Measurements from ENCODE around the gene ITSN2. TPM values are rescaled to one million over a fixed set of nuclear protein-coding genes. Genes with fewer than 3 reads are reported as not detected.
"Not testable (repeated sequence)": the region's sequence is repeated elsewhere in the genome, so short reads cannot be mapped to it uniquely, and the experiment has no call there.

ITSN2 gene
- total RNA-seq, 1 experiment from 2014 or later, result 21.9 TPM

- H3K36me3 ChIP-seq (ENCODE audit: low read depth, low read length), result no peaks in the 10 kb centered on the region
- no peak overlapping the region for H3K4me3 ChIP-seq (ENCODE audit: low read length)
- H3K27me3 ChIP-seq (ENCODE audit: low read length), result no peaks in the 10 kb centered on the region
- no peak overlapping the region for H2AFZ ChIP-seq (ENCODE audit: low read length)
- intact Hi-C loops (cut with micrococcal nuclease), result no loop called here
- no peak overlapping the region for H3K9ac ChIP-seq (ENCODE audit: low read length)
- H3F3A ChIP-seq (ENCODE audit: low read length, unreplicated experiment), result no peaks in the 10 kb centered on the region
- no peaks in the 10 kb centered on the region for H3K9me2 ChIP-seq (replicated peaks; ENCODE audit: low read length)
- TF ChIP-seq EZH2phosphoT487 (IDR thresholded peaks at IDR 0.05; ENCODE audit: borderline replicate concordance, low read length) (no peak), CTCF (conservative IDR thresholded peaks at IDR 0.05; ENCODE audit: low read depth, low read length) (no peak), EZH2 (IDR thresholded peaks at IDR 0.05; ENCODE audit: low read length, unreplicated experiment) (no peak)
- H4K20me1 ChIP-seq (ENCODE audit: low read length), result peaks cover 5% of the 10 kb centered on the region; the same call in 1 of the 2 replicates
- ChIA-PET POLR2A (ENCODE audit: unreplicated experiment) (no interaction called here), CTCF (no interaction called here)
- H3K27ac ChIP-seq (ENCODE audit: low read length), result no peak overlapping the region
- no peaks in the 10 kb centered on the region for H3K4me1 ChIP-seq (ENCODE audit: insufficient read depth, low read length)
- H3K4me2 ChIP-seq (ENCODE audit: low read length), result no peak overlapping the region
- no TSS peak for BruUV-seq (replicated peaks)
- peaks cover 58% of the 10 kb centered on the region for H3K79me2 ChIP-seq (ENCODE audit: low read length)
- H3K9me3 ChIP-seq (ENCODE audit: low read length), result no peaks in the 10 kb centered on the region
- ATAC-seq, result no peak
- no peak for DNase-seq
Observed at GRCh38 chr2:24339856-24340262, 20.5 kb downstream of the ITSN2 start.

- H3K27ac ChIP-seq (ENCODE audit: low read length); DNase-seq; H3K4me2 ChIP-seq (ENCODE audit: low read length); ATAC-seq; H2AFZ ChIP-seq (ENCODE audit: low read length); CTCF ChIA-PET; H3K27me3 ChIP-seq (ENCODE audit: low read length); H4K20me1 ChIP-seq (ENCODE audit: low read length); H3K9me3 ChIP-seq (ENCODE audit: low read length); H3K4me1 ChIP-seq (ENCODE audit: insufficient read depth, low read length); H3K4me3 ChIP-seq (ENCODE audit: low read length); H3K9me2 ChIP-seq (replicated peaks; ENCODE audit: low read length); BruUV-seq (replicated peaks); POLR2A ChIA-PET (ENCODE audit: unreplicated experiment); intact Hi-C loops (cut with micrococcal nuclease); H3K36me3 ChIP-seq (ENCODE audit: low read depth, low read length); H3K9ac ChIP-seq (ENCODE audit: low read length); H3F3A ChIP-seq (ENCODE audit: low read length, unreplicated experiment): not testable (repeated sequence)
- H3K79me2 ChIP-seq (ENCODE audit: low read length), result peaks cover 55% of the 10 kb centered on the region
Observed at GRCh38 chr2:24339098-24339497, 21.2 kb downstream of the ITSN2 start.

- no peaks in the 10 kb centered on the region for H3K36me3 ChIP-seq (ENCODE audit: low read depth, low read length)
- POLR2A ChIA-PET (ENCODE audit: unreplicated experiment), result no interaction called here
- no peak overlapping the region for H3K27ac ChIP-seq (ENCODE audit: low read length)
- TF ChIP-seq EZH2phosphoT487 (IDR thresholded peaks at IDR 0.05; ENCODE audit: borderline replicate concordance, low read length) (no peak), EZH2 (IDR thresholded peaks at IDR 0.05; ENCODE audit: low read length, unreplicated experiment) (no peak), CTCF (conservative IDR thresholded peaks at IDR 0.05; ENCODE audit: low read depth, low read length) (no peak)
- H2AFZ ChIP-seq (ENCODE audit: low read length), result no peak overlapping the region
- peaks cover 45% of the 10 kb centered on the region for H3K79me2 ChIP-seq (ENCODE audit: low read length)
- H3K9ac ChIP-seq (ENCODE audit: low read length), result no peak overlapping the region
- H3K27me3 ChIP-seq (ENCODE audit: low read length), result no peaks in the 10 kb centered on the region
- H3K4me1 ChIP-seq (ENCODE audit: insufficient read depth, low read length), result no peaks in the 10 kb centered on the region
- no TSS peak for BruUV-seq (replicated peaks)
- DNase-seq, result no peak
- no peaks in the 10 kb centered on the region for H3F3A ChIP-seq (ENCODE audit: low read length, unreplicated experiment)
- H3K9me3 ChIP-seq (ENCODE audit: low read length), result no peaks in the 10 kb centered on the region
- intact Hi-C loops (cut with micrococcal nuclease), result no loop called here
- ATAC-seq, result no peak
- H3K4me2 ChIP-seq (ENCODE audit: low read length), result no peak overlapping the region
- H4K20me1 ChIP-seq (ENCODE audit: low read length), result peaks cover 5% of the 10 kb centered on the region; the same call in 1 of the 2 replicates
- CTCF ChIA-PET, result interaction anchor here (0.6 kb wide), 1 partner anchor 488 kb away, joined by 3 read pairs; no protein-coding TSS in a partner anchor
- H3K4me3 ChIP-seq (ENCODE audit: low read length), result no peak overlapping the region
- H3K9me2 ChIP-seq (replicated peaks; ENCODE audit: low read length), result no peaks in the 10 kb centered on the region
Observed at GRCh38 chr2:24337890-24338289, 22.4 kb downstream of the ITSN2 start.
